DND-41 (cell line): ENCODE results near the gene SCN10A.

ENCODE experiments used
- CTCF ChIP-seq: IDR thresholded peaks from 2 replicates; pipeline ENCODE4 v1.5.1; 2012; ENCODE audit warnings: borderline replicate concordance, low read length, moderate library complexity, mild to moderate bottlenecking; ENCODE audit not compliant: poor library complexity, severe bottlenecking; ENCODE audit errors: extremely low read depth
- EZH2 ChIP-seq: IDR thresholded peaks from 3 replicates; pipeline ENCODE4 v1.6.1; 2012; ENCODE audit warnings: borderline replicate concordance, low read depth, mild to moderate bottlenecking, moderate library complexity, low read length, inconsistent platforms; ENCODE audit not compliant: severe bottlenecking

GRCh38 chr3:38742550-38742949, 73.5 kb downstream of the SCN10A start:
- TF ChIP-seq CTCF (no peak), EZH2 (no peak)
